ENCODE measurements around the gene BIRC6.

GRCh38 chr2:32666704-32667103, 309.9 kb downstream of the BIRC6 start:
- TF ChIP-seq NFATC4 (CRISPR knock-in tag; IDR thresholded peaks at IDR 0.05) (no peak), CTCF (IDR thresholded peaks at IDR 0.05) (no peak), TCF7 (CRISPR knock-in tag; IDR thresholded peaks at IDR 0.05; ENCODE audit: low read depth) (no peak), ATF6 (CRISPR knock-in tag; IDR thresholded peaks at IDR 0.05) (no peak), NR1H2 (CRISPR knock-in tag; IDR thresholded peaks at IDR 0.05) (no peak), ELF4 (CRISPR knock-in tag; IDR thresholded peaks at IDR 0.05; ENCODE audit: low read depth) (no peak), ATF3 (CRISPR knock-in tag; conservative IDR thresholded peaks at IDR 0.05) (no peak), ARID4B (CRISPR knock-in tag; IDR thresholded peaks at IDR 0.05; ENCODE audit: borderline replicate concordance) (no peak)
